Heart left ventricle (tissue), 16 donors: ENCODE data around the gene OSBPL9. TPM values are rescaled to one million over a fixed set of nuclear protein-coding genes. Genes with fewer than 3 reads are reported as not detected.
A peak's percentile ranks its signal among the peaks of the same experiment; 100 is the strongest.

Source experiments
- ATAC-seq, 4 donors: fragments of 200-7000 bp; cut with Tn5 transposase; one replicate each; pipeline ENCODE4 v1.9.1; 2020 to 2022; ENCODE audit warnings: moderate library complexity in 4 of 4, mild to moderate bottlenecking in 3 of 4, moderate number of reproducible peaks in 1 of 4
- DNase-seq, 5 donors: peaks; one replicate each; pipeline ENCODE4 v3.0.0-alpha.2; 2020
- H3K27ac ChIP-seq, 12 donors: fragments of 200-600 bp; sonication (generic) in 4 of 12; one replicate each; pipeline versions ENCODE4 v1.5.0 to v1.8.0; 2016 to 2022; ENCODE audit warnings: mild to moderate bottlenecking in 2 of 12
- H3K27me3 ChIP-seq, 9 donors: fragments of 200-600 bp; sonication (generic) in 2 of 9; one replicate each; pipeline versions ENCODE4 v1.5.1 to v1.8.0; 2016 to 2022; ENCODE audit warnings: mild to moderate bottlenecking in 3 of 9
- H3K36me3 ChIP-seq, 9 donors: fragments of 200-600 bp; sonication (generic) in 2 of 9; one replicate each; pipeline versions ENCODE4 v1.5.0 to v1.8.0; 2018 to 2022; ENCODE audit warnings: mild to moderate bottlenecking in 2 of 9
- H3K4me1 ChIP-seq, 12 donors: fragments of 200-600 bp; sonication (generic) in 4 of 12; one replicate each; pipeline versions ENCODE4 v1.5.0 to v1.8.0; 2016 to 2022; ENCODE audit warnings: mild to moderate bottlenecking in 3 of 12
- H3K4me3 ChIP-seq, 12 donors: fragments of 200-600 bp; sonication (generic) in 4 of 12; one replicate each; pipeline versions ENCODE4 v1.5.0 to v1.8.0; 2017 to 2022; ENCODE audit warnings: mild to moderate bottlenecking in 9 of 12, moderate library complexity in 4 of 12
- H3K9me3 ChIP-seq, 12 donors: fragments of 200-600 bp; sonication (generic) in 4 of 12; one replicate each; pipeline versions ENCODE4 v1.5.0 to v1.8.0; 2016 to 2022; ENCODE audit warnings: mild to moderate bottlenecking in 1 of 12
- POLR2A ChIP-seq, 2 donors: fragments of 450-650 bp; IDR thresholded peaks; one replicate each; pipeline ENCODE4 v1.6.1; 2017; ENCODE audit warnings: antibody characterized with exemption in 2 of 2, mild to moderate bottlenecking in 2 of 2, moderate library complexity in 2 of 2
- WGBS, 4 donors: extraction: QIAGEN DNeasy Blood & Tissue Kit in 2 of 4; methylation state at CpG; one replicate each; pipeline versions ENCODE4 v1.1.5 to v1.1.7; 2013 to 2018; 5-methylcytosine and 5-hydroxymethylcytosine counted together
- intact Hi-C, 10 donors: fragments of 100-400 bp; cut with DNase I; formaldehyde crosslinking; loops; one replicate each; pipeline versions ENCODE4 v1.11.1 to v1.14.2; 2022
- polyA plus RNA-seq, 2 donors: library from polyadenylated mRNA; stranded (reverse); fragments of 200-250 nt; gene quantifications; one replicate each; pipeline ENCODE4 v1.2.3, GENCODE V29; 2013
- total RNA-seq, 9 donors: library from RNA; depleted of rRNA in 2 of 9; stranded (reverse); fragments of >200 nt in 2 of 9; fragmentation: NEBNext Ultra II Directional in 3 of 9; extraction: Animal tissue kit (Norgen Biotek cat#: 25700) in 3 of 9; gene quantifications; one replicate each; pipeline versions ENCODE4 v1.1.0 to v1.2.4, GENCODE V29; 2016 to 2023
- TF ChIP-seq, protein P1 (sequence below), 12 donors: fragments of 200-600 bp; sonication (generic) in 4 of 12; IDR thresholded peaks; one replicate each; pipeline versions ENCODE4 v1.5.0 to v1.8.0; 2018 to 2022; ENCODE audit warnings: antibody characterized with exemption in 12 of 12, mild to moderate bottlenecking in 5 of 12
- donor health status: ischemic (EF 13 %, LVEDD 7.1; RV severe dilation, severe dysfunction).
- donor health status: healthy with polysubstance abuse.
- donor health status: DM: no; HTN: yes; CAD: no.
- donor health status: DM: no; HTN: no; CAD: no.
- donor health status: ischemic (EF 25% LVEDD 6.9; RV normal size, moderate dysfunction).
- donor health status: ischemic (EF 25% LVEDD 5.7; RV mildly dilated, moderate dysfunction).
- donor health status: healthy.
- donor health status: DM: yes; HTN: yes; CAD: no.
- donor health status: ischemic (EF 35%, LVEDD 5.7; RV mildly dilated, moderate dysfunction).
- donor health status: nonischemic (EF 11% LVEDD 7.7; RV severe dilation, severe dysfunction).
- donor health status: DM: yes; HTN: yes; CAD: no.
- donor health status: PGD.
- donor health status: ischemic (EF 29% LVEDD 5.4; RV normal size, mild dysfunction).
- donor health status: nonischemic (EF 23%, LVEDD 6.1; RV moderate dilation, normal function).

OSBPL9 gene
- total and polyA plus RNA-seq, 11 donors = 44.5 to 69.5 (median 52.5) TPM

DNA sequence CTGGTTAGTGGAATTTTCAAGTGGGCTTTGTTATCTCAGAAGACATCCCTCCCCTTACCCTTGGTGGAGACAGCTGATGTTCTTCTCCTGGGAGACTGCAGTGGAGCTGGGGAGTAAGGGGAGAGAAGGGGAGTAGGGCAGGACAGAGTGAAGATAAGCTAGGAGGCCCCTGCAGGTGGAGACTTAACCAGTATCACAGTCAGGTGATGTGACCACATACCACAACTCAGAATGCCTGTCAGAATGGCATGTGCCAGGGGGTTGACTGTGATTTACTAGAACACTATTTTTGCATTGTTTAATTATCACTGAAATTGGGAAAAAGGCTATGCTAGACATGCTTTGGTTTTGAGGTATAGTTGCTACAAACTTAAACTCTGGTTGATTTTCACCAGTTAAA lies 137.1 kb downstream of the OSBPL9 start:
- no peak overlapping the region for H3K27ac ChIP-seq
- TF ChIP-seq, protein P1, sequence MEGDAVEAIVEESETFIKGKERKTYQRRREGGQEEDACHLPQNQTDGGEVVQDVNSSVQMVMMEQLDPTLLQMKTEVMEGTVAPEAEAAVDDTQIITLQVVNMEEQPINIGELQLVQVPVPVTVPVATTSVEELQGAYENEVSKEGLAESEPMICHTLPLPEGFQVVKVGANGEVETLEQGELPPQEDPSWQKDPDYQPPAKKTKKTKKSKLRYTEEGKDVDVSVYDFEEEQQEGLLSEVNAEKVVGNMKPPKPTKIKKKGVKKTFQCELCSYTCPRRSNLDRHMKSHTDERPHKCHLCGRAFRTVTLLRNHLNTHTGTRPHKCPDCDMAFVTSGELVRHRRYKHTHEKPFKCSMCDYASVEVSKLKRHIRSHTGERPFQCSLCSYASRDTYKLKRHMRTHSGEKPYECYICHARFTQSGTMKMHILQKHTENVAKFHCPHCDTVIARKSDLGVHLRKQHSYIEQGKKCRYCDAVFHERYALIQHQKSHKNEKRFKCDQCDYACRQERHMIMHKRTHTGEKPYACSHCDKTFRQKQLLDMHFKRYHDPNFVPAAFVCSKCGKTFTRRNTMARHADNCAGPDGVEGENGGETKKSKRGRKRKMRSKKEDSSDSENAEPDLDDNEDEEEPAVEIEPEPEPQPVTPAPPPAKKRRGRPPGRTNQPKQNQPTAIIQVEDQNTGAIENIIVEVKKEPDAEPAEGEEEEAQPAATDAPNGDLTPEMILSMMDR (IDR thresholded peaks at IDR 0.05) = no peak
- TF ChIP-seq POLR2A (IDR thresholded peaks at IDR 0.05) = no peak
- H3K27me3 ChIP-seq = no peaks in the 10 kb centered on the region
- peak in 1 of 4 donors; percentile 52 for ATAC-seq
- intact Hi-C loops = no loop called here
- H3K36me3 ChIP-seq = peaks cover 0 to 63% (median 29%) of the 10 kb centered on the region in 9 donors
- H3K9me3 ChIP-seq = peaks cover 0 to 7% (median 0%) of the 10 kb centered on the region in 12 donors
- no peak overlapping the region for H3K4me3 ChIP-seq
- peaks cover 0 to 20% (median 5%) of the 10 kb centered on the region in 12 donors for H3K4me1 ChIP-seq
- DNase-seq = no peak

DNA sequence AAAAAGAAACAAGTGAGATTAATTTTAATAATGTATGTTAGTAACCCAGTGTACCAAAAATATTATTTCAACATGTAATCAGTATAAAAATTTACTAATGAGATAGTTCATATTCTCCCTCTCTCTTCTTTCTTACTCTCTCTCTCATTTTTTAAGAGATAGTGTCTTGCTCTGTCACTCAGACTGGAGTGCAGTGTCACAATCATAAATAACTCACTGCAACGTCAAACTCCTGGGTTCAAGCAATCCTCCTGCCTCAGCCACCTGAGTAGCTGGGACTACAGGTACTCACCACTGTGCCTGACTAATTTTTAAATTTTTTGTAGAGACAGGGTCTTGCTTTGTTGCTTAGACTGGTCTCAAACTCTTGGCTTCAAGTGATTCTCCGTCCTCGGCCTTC lies 137.8 kb downstream of the OSBPL9 start:
- intact Hi-C loops = no loop called here
- Histone ChIP-seq H3K9me3 (peaks cover 0 to 7% (median 0%) of the 10 kb centered on the region in 12 donors), H3K4me3 (no peak overlapping the region), H3K36me3 (peaks cover 0 to 56% (median 29%) of the 10 kb centered on the region in 9 donors), H3K27me3 (no peaks in the 10 kb centered on the region), H3K27ac (no peak overlapping the region), H3K4me1 (peaks cover 0 to 19% (median 5%) of the 10 kb centered on the region in 12 donors)
- no peak for ATAC-seq
- TF ChIP-seq POLR2A (IDR thresholded peaks at IDR 0.05) = no peak
- TF ChIP-seq, protein P1 (IDR thresholded peaks at IDR 0.05) = no peak
- no peak for DNase-seq
- WGBS, 4 donors = 86 to 93% (median 87%) methylated on average over 3 of the region's 3 CpGs

DNA sequence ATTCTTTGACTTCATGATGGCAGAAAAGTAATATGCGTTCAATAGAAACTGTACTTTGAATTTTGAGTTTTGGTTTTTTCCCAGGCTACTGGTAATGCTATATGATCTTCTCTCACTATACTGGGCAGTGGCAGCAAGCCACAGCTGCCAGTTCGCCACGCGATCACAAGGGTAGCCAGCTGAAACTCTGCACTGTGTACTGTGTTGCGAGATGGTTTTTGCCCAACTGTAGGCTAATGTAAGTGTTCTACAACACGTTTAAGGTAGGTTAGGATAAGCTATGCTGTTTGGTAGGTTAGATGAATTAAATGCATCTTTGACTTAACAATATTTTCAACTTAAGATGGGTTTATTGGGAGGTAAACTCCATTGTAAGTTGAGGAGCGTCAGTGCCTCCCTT lies 138.5 kb downstream of the OSBPL9 start:
- H3K36me3 ChIP-seq = peaks cover 0 to 60% (median 29%) of the 10 kb centered on the region in 9 donors
- no peaks in the 10 kb centered on the region for H3K27me3 ChIP-seq
- WGBS, 4 donors = 96 to 98% (median 97%) methylated on average over 7 of the region's 7 CpGs
- intact Hi-C loops = no loop called here
- H3K9me3 ChIP-seq = peaks cover 0 to 7% (median 0%) of the 10 kb centered on the region in 12 donors
- ATAC-seq (no peak), DNase-seq (no peak)
- H3K4me3 ChIP-seq = no peak overlapping the region
- TF ChIP-seq, protein P1 (IDR thresholded peaks at IDR 0.05) = no peak
- no peak for TF ChIP-seq POLR2A (IDR thresholded peaks at IDR 0.05)
- no peak overlapping the region for H3K27ac ChIP-seq
- peaks cover 0 to 13% (median 1%) of the 10 kb centered on the region in 12 donors for H3K4me1 ChIP-seq

DNA sequence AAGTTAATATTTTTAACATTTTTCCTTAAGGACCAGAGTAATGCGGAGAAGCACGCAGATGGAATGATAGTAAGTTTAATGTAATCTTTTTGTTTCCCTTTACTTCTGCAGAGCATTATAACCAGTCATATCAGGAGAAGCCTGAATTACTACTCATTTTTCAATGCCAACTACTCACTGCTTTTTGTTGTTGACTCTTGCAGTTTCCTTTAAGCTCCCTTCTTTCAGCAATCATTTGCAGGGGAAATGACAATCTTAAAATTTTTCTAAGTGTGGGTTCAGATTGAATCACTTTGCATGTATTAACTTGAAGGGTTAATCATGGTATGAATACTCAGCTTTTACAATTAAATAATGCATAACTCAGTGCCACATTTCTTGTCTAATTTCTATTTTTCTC lies 139.4 kb downstream of the OSBPL9 start:
- 76 to 98% (median 95%) methylated on average over 2 of the region's 2 CpGs for WGBS, 4 donors
- H3K36me3 ChIP-seq = peaks cover 0 to 64% (median 31%) of the 10 kb centered on the region in 9 donors
- H3K4me3 ChIP-seq = no peak overlapping the region
- H3K4me1 ChIP-seq = peaks cover 0 to 12% (median 0%) of the 10 kb centered on the region in 12 donors
- no peak for ATAC-seq
- TF ChIP-seq, protein P1 (IDR thresholded peaks at IDR 0.05) = no peak
- no peak for TF ChIP-seq POLR2A (IDR thresholded peaks at IDR 0.05)
- no peak for DNase-seq
- intact Hi-C loops = no loop called here
- H3K27ac ChIP-seq = no peak overlapping the region
- no peaks in the 10 kb centered on the region for H3K27me3 ChIP-seq
- peaks cover 0 to 7% (median 0%) of the 10 kb centered on the region in 12 donors for H3K9me3 ChIP-seq
